ENCODE measurements around the gene C10orf95. TPM values are rescaled to one million over a fixed set of nuclear protein-coding genes. Genes with fewer than 3 reads are reported as not detected.

Gene C10orf95
- total RNA-seq, 1 donor from 2014 or later = 0.20 TPM

- Histone ChIP-seq H3K4me2 (ENCODE audit: low read length) (no peak overlapping the region), H3K36me3 (ENCODE audit: insufficient read depth, low read length) (no peaks in the 10 kb centered on the region), H3K9ac (ENCODE audit: low read length) (no peak overlapping the region), H2AFZ (ENCODE audit: low read depth, low read length) (no peak overlapping the region), H4K20me1 (ENCODE audit: insufficient read depth, low read length) (no peaks in the 10 kb centered on the region), H3K79me2 (ENCODE audit: insufficient read depth, low read length) (no peaks in the 10 kb centered on the region), H3K9me3 (ENCODE audit: insufficient read depth, low read depth, low read length) (no peaks in the 10 kb centered on the region), H3K27me3 (ENCODE audit: insufficient read depth, low read length) (no peaks in the 10 kb centered on the region), H3K4me1 (ENCODE audit: insufficient read depth, low read length) (no peaks in the 10 kb centered on the region), H3K4me3 (ENCODE audit: insufficient read depth, low read depth, low read length) (no peak overlapping the region), H3K27ac (ENCODE audit: low read depth, low read length) (no peak overlapping the region)
- Mint-ChIP-seq H3K9me3 (ENCODE audit: unreplicated experiment) (no peaks in the 10 kb centered on the region), H3K27me3 (ENCODE audit: low read depth, unreplicated experiment) (peaks cover 3% of the 10 kb centered on the region), H3K27ac (ENCODE audit: unreplicated experiment) (no peak overlapping the region), H3K4me1 (ENCODE audit: low read depth, unreplicated experiment) (no peaks in the 10 kb centered on the region), H3K36me3 (ENCODE audit: low read depth, unreplicated experiment) (no peaks in the 10 kb centered on the region), H3K4me3 (ENCODE audit: unreplicated experiment) (no peak overlapping the region)
- FAIRE-seq (no peak), DNase-seq (ENCODE audit: low read depth) (no peak)
- TF ChIP-seq EZH2 (IDR thresholded peaks at IDR 0.05; ENCODE audit: insufficient read depth, low read length) (no peak), CTCF (IDR thresholded peaks at IDR 0.05; ENCODE audit: insufficient read depth, low read depth, low read length) (no peak)
Measured at GRCh38 chr10:102468683-102469082, 17.3 kb upstream of the C10orf95 start.

- Histone ChIP-seq H3K4me3 (ENCODE audit: insufficient read depth, low read depth, low read length) (no peak overlapping the region), H3K36me3 (ENCODE audit: insufficient read depth, low read length) (no peaks in the 10 kb centered on the region), H3K27ac (ENCODE audit: low read depth, low read length) (no peak overlapping the region), H3K4me1 (ENCODE audit: insufficient read depth, low read length) (no peaks in the 10 kb centered on the region), H3K9ac (ENCODE audit: low read length) (no peak overlapping the region), H2AFZ (ENCODE audit: low read depth, low read length) (no peak overlapping the region), H4K20me1 (ENCODE audit: insufficient read depth, low read length) (no peaks in the 10 kb centered on the region), H3K27me3 (ENCODE audit: insufficient read depth, low read length) (peaks cover 2% of the 10 kb centered on the region), H3K9me3 (ENCODE audit: insufficient read depth, low read depth, low read length) (no peaks in the 10 kb centered on the region), H3K79me2 (ENCODE audit: insufficient read depth, low read length) (no peaks in the 10 kb centered on the region), H3K4me2 (ENCODE audit: low read length) (no peak overlapping the region)
- Mint-ChIP-seq H3K27me3 (ENCODE audit: low read depth, unreplicated experiment) (peaks cover 8% of the 10 kb centered on the region), H3K36me3 (ENCODE audit: low read depth, unreplicated experiment) (no peaks in the 10 kb centered on the region), H3K4me3 (ENCODE audit: unreplicated experiment) (no peak overlapping the region), H3K4me1 (ENCODE audit: low read depth, unreplicated experiment) (no peaks in the 10 kb centered on the region), H3K27ac (ENCODE audit: unreplicated experiment) (no peak overlapping the region), H3K9me3 (ENCODE audit: unreplicated experiment) (no peaks in the 10 kb centered on the region)
- DNase-seq (ENCODE audit: low read depth) = no peak
- FAIRE-seq = no peak
- no peak for TF ChIP-seq CTCF (IDR thresholded peaks at IDR 0.05; ENCODE audit: insufficient read depth, low read depth, low read length)
- TF ChIP-seq EZH2 (IDR thresholded peaks at IDR 0.05; ENCODE audit: insufficient read depth, low read length) = no peak
Measured at GRCh38 chr10:102467971-102468438, 16.7 kb upstream of the C10orf95 start.

- H3K27ac ChIP-seq (ENCODE audit: low read depth, low read length) = no peak overlapping the region
- H2AFZ ChIP-seq (ENCODE audit: low read depth, low read length) = no peak overlapping the region
- DNase-seq (ENCODE audit: low read depth) (no peak), FAIRE-seq (no peak)
- peaks cover 7% of the 10 kb centered on the region for H3K27me3 ChIP-seq (ENCODE audit: insufficient read depth, low read length)
- H3K27me3 Mint-ChIP-seq (ENCODE audit: low read depth, unreplicated experiment) = peaks cover 12% of the 10 kb centered on the region
- H3K4me2 ChIP-seq (ENCODE audit: low read length) = no peak overlapping the region
- H3K36me3 Mint-ChIP-seq (ENCODE audit: low read depth, unreplicated experiment) = no peaks in the 10 kb centered on the region
- no peaks in the 10 kb centered on the region for H3K4me1 ChIP-seq (ENCODE audit: insufficient read depth, low read length)
- H3K9ac ChIP-seq (ENCODE audit: low read length) = no peak overlapping the region
- H3K4me3 ChIP-seq (ENCODE audit: insufficient read depth, low read depth, low read length) = no peak overlapping the region
- no peak overlapping the region for H3K4me3 Mint-ChIP-seq (ENCODE audit: unreplicated experiment)
- H3K36me3 ChIP-seq (ENCODE audit: insufficient read depth, low read length) = no peaks in the 10 kb centered on the region
- no peaks in the 10 kb centered on the region for H4K20me1 ChIP-seq (ENCODE audit: insufficient read depth, low read length)
- H3K27ac Mint-ChIP-seq (ENCODE audit: unreplicated experiment) = no peak overlapping the region
- no peak for TF ChIP-seq EZH2 (IDR thresholded peaks at IDR 0.05; ENCODE audit: insufficient read depth, low read length)
- no peak for TF ChIP-seq CTCF (IDR thresholded peaks at IDR 0.05; ENCODE audit: insufficient read depth, low read depth, low read length)
- H3K4me1 Mint-ChIP-seq (ENCODE audit: low read depth, unreplicated experiment) = no peaks in the 10 kb centered on the region
- no peaks in the 10 kb centered on the region for H3K9me3 ChIP-seq (ENCODE audit: insufficient read depth, low read depth, low read length)
- H3K9me3 Mint-ChIP-seq (ENCODE audit: unreplicated experiment) = no peaks in the 10 kb centered on the region
- no peaks in the 10 kb centered on the region for H3K79me2 ChIP-seq (ENCODE audit: insufficient read depth, low read length)
Measured at GRCh38 chr10:102467318-102467717, 16.0 kb upstream of the C10orf95 start.
